WTC11 (cell line): ENCODE data around the gene KLHL30. TPM values are rescaled to one million over a fixed set of nuclear protein-coding genes. Genes with fewer than 3 reads are reported as not detected.

Experiments used
- ATAC-seq: fragments of 200-7000 bp; cut with Tn5 transposase; 2 replicates; pipeline ENCODE4 v1.10.0; 2021; ENCODE audit warnings: mild to moderate bottlenecking, moderate library complexity
- CTCF ChIA-PET: fragments of 300-600 bp; sonication (Branson Sonifier 250); formaldehyde crosslinking; loops from one replicate; lab custom pipeline; 2021; ENCODE audit warnings: antibody characterized with exemption; lab: Charles Lee
- POLR2A ChIA-PET: fragments of 350-600 bp; sonication (Branson Sonifier 250); formaldehyde crosslinking; loops from one replicate; lab custom pipeline; 2021; ENCODE audit warnings: antibody characterized with exemption; lab: Charles Lee
- DNase-seq: peaks from one replicate; pipeline ENCODE4 v3.0.0; 2021; ENCODE audit warnings: low spot score
- H3K27ac Mint-ChIP-seq: 2 replicates; pipeline ENCODE4 v1.8.0; 2021; ENCODE audit warnings: mixed read lengths
- H3K27me3 Mint-ChIP-seq: 2 replicates; pipeline ENCODE4 v1.8.0; 2021; ENCODE audit warnings: low read depth, mild to moderate bottlenecking, moderate library complexity, mixed read lengths
- H3K36me3 Mint-ChIP-seq: 2 replicates; pipeline ENCODE4 v1.8.0; 2021; ENCODE audit warnings: mixed read lengths
- H3K4me1 Mint-ChIP-seq: 2 replicates; pipeline ENCODE4 v1.8.0; 2022; ENCODE audit warnings: mixed read lengths
- H3K4me3 Mint-ChIP-seq: 2 replicates; pipeline ENCODE4 v1.8.0; 2021; ENCODE audit warnings: mild to moderate bottlenecking, moderate library complexity, mixed read lengths
- H3K9me3 Mint-ChIP-seq: 2 replicates; pipeline ENCODE4 v1.8.0; 2021; ENCODE audit warnings: mixed read lengths
- ATF1 ChIP-seq: sonication (generic); formaldehyde crosslinking; IDR thresholded peaks from 2 replicates; pipeline ENCODE4 v1.8.1; 2023; ENCODE audit warnings: mild to moderate bottlenecking, moderate library complexity, missing genetic modification reagents
- ATF2 ChIP-seq: sonication (generic); formaldehyde crosslinking; IDR thresholded peaks from 2 replicates; pipeline ENCODE4 v1.8.1; 2022; ENCODE audit warnings: low read depth, missing genetic modification reagents, borderline replicate concordance
- ATF6 ChIP-seq: sonication (generic); formaldehyde crosslinking; IDR thresholded peaks from 2 replicates; pipeline ENCODE4 v1.8.1; 2023; ENCODE audit warnings: mild to moderate bottlenecking, missing genetic modification reagents
- CBFB ChIP-seq: sonication (generic); formaldehyde crosslinking; IDR thresholded peaks from 2 replicates; pipeline ENCODE4 v1.8.1; 2022; ENCODE audit warnings: mild to moderate bottlenecking, low read depth, missing genetic modification reagents
- E2F1 ChIP-seq: sonication (generic); formaldehyde crosslinking; IDR thresholded peaks from 2 replicates; pipeline ENCODE4 v1.8.0; 2022; ENCODE audit warnings: mild to moderate bottlenecking, missing genetic modification reagents
- HMGXB4 ChIP-seq: sonication (generic); formaldehyde crosslinking; IDR thresholded peaks from 2 replicates; pipeline ENCODE4 v1.8.1; 2023; ENCODE audit warnings: mild to moderate bottlenecking, moderate library complexity, missing genetic modification reagents
- IRF2 ChIP-seq: sonication (generic); formaldehyde crosslinking; IDR thresholded peaks from 2 replicates; pipeline ENCODE4 v1.8.0; 2022; ENCODE audit warnings: low read depth, missing genetic modification reagents, borderline replicate concordance
- MLX ChIP-seq: sonication (generic); formaldehyde crosslinking; IDR thresholded peaks from 2 replicates; pipeline ENCODE4 v1.8.1; 2023; ENCODE audit warnings: mild to moderate bottlenecking, missing genetic modification reagents, moderate library complexity
- NFYB ChIP-seq: sonication (generic); formaldehyde crosslinking; conservative IDR thresholded peaks from 2 replicates; pipeline ENCODE4 v1.8.0; 2022; ENCODE audit warnings: low read depth, missing genetic modification reagents
- PREB ChIP-seq: sonication (generic); formaldehyde crosslinking; IDR thresholded peaks from 2 replicates; pipeline ENCODE4 v1.8.1; 2022; ENCODE audit warnings: mild to moderate bottlenecking, missing genetic modification reagents, moderate library complexity, borderline replicate concordance
- TCF7 ChIP-seq: sonication (generic); formaldehyde crosslinking; IDR thresholded peaks from 2 replicates; pipeline ENCODE4 v1.8.0; 2022; ENCODE audit warnings: mild to moderate bottlenecking, low read depth, missing genetic modification reagents, moderate library complexity
- TEAD4 ChIP-seq: sonication (generic); formaldehyde crosslinking; IDR thresholded peaks from 2 replicates; pipeline ENCODE4 v1.8.0; 2022; ENCODE audit warnings: mild to moderate bottlenecking, missing genetic modification reagents
- USF1 ChIP-seq: sonication (generic); formaldehyde crosslinking; IDR thresholded peaks from 2 replicates; pipeline ENCODE4 v1.8.0; 2022; ENCODE audit warnings: mild to moderate bottlenecking, missing genetic modification reagents
- ZNF121 ChIP-seq: sonication (generic); formaldehyde crosslinking; IDR thresholded peaks from 2 replicates; pipeline ENCODE4 v1.8.0; 2023; ENCODE audit warnings: missing genetic modification reagents
- ZNF396 ChIP-seq: fragments of 250-450 bp; sonication (Bioruptor Pico); IDR thresholded peaks from 2 replicates; pipeline ENCODE4 v1.8.0; 2021; ENCODE audit warnings: mild to moderate bottlenecking, moderate library complexity, borderline replicate concordance
- ZNF416 ChIP-seq: fragments of 250-450 bp; sonication (Bioruptor Pico); IDR thresholded peaks from 2 replicates; pipeline ENCODE4 v1.9.0; 2021; ENCODE audit warnings: mild to moderate bottlenecking, inconsistent platforms
- ZNF532 ChIP-seq: fragments of 250-450 bp; sonication (Bioruptor Pico); IDR thresholded peaks from 2 replicates; pipeline ENCODE4 v1.9.0; 2021; ENCODE audit warnings: mild to moderate bottlenecking, borderline replicate concordance
- total RNA-seq: library from RNA; stranded (reverse); gene quantifications from 3 replicates; pipeline ENCODE4 v1.2.3, GENCODE V29; 2021

KLHL30 gene
- total RNA-seq, 1 experiment from 2014 or later: not detected

GRCh38 chr2:238174701-238175100, 36.2 kb downstream of the KLHL30 start:
- ChIA-PET POLR2A (no interaction called here), CTCF (interaction anchor here (1.5 kb wide), 1 partner anchor 36 kb away, joined by 3 read pairs; no protein-coding TSS in a partner anchor)
- Mint-ChIP-seq H3K36me3 (peaks cover 52% of the 10 kb centered on the region), H3K27me3 (no peaks in the 10 kb centered on the region), H3K27ac (no peak overlapping the region), H3K4me3 (no peak overlapping the region), H3K9me3 (no peaks in the 10 kb centered on the region), H3K4me1 (no peaks in the 10 kb centered on the region)
- TF ChIP-seq USF1 (no peak), PREB (CRISPR knock-in tag) (no peak), TEAD4 (CRISPR knock-in tag) (no peak), TCF7 (CRISPR knock-in tag) (no peak), ZNF532 (no peak), HMGXB4 (CRISPR knock-in tag) (no peak), ATF2 (no peak), MLX (CRISPR knock-in tag) (no peak), E2F1 (CRISPR knock-in tag) (no peak), IRF2 (CRISPR knock-in tag) (no peak), ZNF416 (CRISPR knock-in tag) (no peak), ATF6 (CRISPR knock-in tag) (no peak), CBFB (no peak), NFYB (CRISPR knock-in tag) (no peak), ATF1 (CRISPR knock-in tag) (no peak), ZNF121 (CRISPR knock-in tag) (no peak), ZNF396 (CRISPR knock-in tag) (no peak)
- no peak for ATAC-seq
- DNase-seq: no peak
